ENCODE results near the gene OR51E2. TPM values are rescaled to one million over a fixed set of nuclear protein-coding genes. Genes with fewer than 3 reads are reported as not detected.

OR51E2 gene
- total RNA-seq, 1 donor from 2014 or later, result not detected

DNA sequence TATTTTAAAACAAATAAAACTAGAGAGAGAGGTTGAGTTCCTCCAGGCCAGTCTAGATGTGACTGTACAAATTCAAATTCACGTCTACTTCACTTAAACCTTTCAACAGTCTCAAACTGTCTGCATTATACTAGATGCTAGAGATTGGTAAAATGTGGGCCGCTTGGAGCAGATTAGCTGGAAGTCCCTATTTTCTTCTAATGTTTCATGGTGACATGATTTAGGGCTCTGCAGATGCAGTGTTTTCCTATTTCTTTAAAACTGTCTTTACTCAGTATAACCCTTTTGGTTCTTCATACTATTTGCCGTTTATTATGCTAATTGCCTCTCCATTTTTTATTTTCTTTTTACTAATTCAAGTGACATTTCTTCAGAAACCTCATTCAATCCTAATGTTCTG, 33.5 kb downstream of the OR51E2 start:
- intact Hi-C loops (cut with micrococcal nuclease), result no loop called here

GRCh38 chr11:4662876-4663275, 34.8 kb downstream of the OR51E2 start:
- intact Hi-C loops (cut with micrococcal nuclease), result no loop called here

DNA sequence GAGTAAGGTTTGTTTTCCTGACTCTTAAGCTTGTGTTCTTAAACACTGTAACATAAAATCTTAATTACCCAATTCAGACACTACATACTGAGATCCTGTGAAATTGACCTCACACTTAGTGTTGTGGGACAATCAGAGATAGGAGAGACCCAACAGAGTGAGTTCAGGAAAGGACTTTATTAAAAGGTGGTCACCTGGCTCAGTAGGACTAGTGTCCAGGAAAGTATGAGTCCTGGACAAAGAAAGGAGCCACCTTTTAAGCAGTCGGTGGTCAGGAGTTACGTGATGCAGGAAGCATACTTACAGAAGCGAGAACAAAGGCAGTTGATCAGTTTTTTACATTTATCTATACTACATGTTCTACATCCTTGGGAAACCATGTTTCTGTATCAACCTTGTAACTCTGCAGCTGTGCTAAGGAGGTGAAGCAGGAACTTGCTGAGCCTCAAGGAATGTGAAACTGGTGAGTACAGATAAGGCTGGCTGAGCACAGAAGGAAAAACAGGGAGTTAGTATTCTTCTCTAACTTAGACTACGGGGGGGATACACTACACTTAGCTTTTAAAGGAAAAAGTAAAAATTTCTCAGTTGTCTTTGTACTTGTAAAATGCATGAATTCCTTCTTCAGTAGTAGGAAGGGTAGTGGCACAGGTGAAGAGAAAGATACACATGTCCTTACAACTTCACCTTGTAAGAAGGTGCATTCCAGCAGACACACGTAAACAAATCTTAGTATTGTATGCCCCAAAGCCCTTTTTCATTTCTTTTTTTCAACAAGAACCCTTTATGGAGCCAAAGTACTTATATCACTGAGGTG, 38.8 kb downstream of the OR51E2 start:
- intact Hi-C loops (cut with micrococcal nuclease), result no loop called here

DNA sequence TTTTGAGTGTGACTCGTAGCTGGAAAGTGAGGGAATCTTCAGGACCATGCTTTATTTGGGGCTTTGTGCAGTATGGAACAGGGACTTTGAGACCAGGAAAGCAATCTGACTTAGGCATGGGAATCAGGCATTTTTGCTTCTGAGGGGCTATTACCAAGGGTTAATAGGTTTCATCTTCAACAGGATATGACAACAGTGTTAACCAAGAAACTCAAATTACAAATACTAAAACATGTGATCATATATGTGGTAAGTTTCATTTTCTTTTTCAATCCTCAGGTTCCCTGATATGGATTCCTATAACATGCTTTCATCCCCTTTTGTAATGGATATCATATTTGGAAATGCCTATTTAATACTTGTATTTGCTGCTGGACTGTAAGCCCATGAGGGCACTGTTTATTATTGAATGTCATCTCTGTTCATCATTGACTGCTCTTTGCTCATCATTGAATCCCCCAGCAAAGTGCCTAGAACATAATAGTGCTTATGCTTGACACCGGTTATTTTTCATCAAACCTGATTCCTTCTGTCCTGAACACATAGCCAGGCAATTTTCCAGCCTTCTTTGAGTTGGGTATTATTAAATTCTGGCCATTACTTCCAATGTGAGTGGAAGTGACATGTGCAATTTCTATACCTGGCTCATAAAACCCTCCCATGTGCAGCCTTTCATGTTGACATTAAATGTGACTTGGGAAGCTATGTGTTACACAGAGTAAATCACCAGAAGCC, 42.9 kb downstream of the OR51E2 start:
- intact Hi-C loops (cut with micrococcal nuclease), result no loop called here

DNA sequence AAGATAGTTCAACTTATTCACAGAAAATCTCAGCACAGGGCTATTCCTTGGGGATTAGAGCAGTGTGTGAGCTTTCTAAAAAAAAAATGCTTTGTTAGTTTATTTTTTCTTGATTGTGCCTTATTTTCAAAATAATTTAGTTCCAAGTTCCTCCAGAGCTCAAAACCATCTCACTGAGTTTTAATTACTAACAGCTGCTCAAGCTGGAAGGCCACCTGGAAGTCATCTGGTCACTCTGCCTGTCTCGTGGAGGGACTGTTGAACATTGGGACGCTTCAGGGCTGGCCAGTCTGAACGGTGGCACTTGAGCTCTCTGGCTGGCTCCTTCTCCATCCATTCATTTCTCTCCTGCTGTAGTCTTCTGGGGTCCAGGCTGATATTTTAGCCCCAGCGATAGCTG, 49.9 kb downstream of the OR51E2 start:
- intact Hi-C loops (cut with micrococcal nuclease), result no loop called here

- intact Hi-C loops (cut with micrococcal nuclease), result no loop called here
These were observed 51.7 kb downstream of the OR51E2 start for GRCh38 chr11:4645974-4646373.

DNA sequence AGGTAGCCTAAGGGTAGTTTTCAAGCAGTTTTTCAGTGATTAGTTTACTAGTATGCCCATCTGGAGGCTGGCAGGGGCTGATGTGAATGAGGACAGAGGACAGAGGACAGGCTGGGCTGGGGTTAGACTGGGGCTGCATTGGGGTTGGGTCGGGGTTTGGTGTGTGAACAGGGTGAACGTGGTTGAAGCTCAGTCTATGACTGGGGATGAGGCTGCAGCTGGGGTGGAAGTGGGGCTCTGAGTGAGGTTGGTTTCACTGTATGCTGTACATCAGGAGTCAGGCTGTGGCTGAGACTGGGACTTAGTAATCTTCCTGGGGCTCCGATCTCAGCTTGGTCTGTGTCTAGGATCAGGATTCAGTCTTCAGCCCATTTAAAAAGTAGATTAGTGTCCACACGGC, 53.4 kb downstream of the OR51E2 start:
- intact Hi-C loops (cut with micrococcal nuclease), result no loop called here

DNA sequence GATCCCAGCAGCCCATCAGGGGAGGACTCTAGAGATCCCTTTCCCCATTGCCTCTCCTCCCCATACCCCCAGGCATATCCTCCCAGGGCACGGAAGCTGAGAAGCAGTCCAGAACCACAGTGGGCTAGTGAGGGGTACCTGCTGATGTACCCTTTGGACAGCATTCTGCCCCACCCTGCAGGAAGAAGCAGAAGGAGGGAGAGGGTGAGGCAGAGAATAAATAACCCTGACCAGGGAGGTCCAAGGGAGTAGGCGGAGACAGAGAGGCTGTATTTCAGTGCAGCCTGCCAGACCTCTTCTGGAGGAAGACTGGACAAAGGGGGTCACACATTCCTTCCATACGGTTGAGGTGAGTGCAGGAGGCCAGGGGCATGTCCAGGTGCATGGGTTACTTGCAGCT, 54.0 kb downstream of the OR51E2 start, which contains the start of gene OR51E1:
TSS of gene OR51E1 (plus strand) at position 301 of the 400 bp plus-strand sequence. CDS start 8,545 bp downstream, outside the sequence.
- intact Hi-C loops (cut with micrococcal nuclease), result no loop called here

GRCh38 chr11:4643076-4643475, 54.6 kb downstream of the OR51E2 start:
- intact Hi-C loops (cut with micrococcal nuclease), result no loop called here

- intact Hi-C loops (cut with micrococcal nuclease), result no loop called here
These were observed 55.6 kb downstream of the OR51E2 start for GRCh38 chr11:4642043-4642442.

DNA sequence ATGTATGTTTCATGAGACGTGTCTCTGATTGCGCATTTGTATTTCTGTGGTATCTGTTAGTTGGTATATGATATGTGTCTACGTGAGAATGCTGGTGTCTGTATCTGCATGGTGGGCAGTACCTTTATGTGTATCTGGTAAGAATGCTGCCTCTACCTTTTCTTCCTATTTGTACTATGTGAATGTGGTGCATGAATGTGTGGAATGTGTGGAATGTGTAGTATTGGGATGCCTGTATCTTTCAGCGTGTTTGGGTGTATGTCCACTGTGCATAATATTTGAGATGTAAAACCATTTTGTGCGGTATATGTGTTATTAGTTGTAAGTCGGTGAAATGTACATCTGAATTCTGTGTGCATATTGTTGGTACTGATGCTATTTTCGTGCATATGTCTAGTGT, 56.2 kb downstream of the OR51E2 start:
- intact Hi-C loops (cut with micrococcal nuclease), result no loop called here

DNA sequence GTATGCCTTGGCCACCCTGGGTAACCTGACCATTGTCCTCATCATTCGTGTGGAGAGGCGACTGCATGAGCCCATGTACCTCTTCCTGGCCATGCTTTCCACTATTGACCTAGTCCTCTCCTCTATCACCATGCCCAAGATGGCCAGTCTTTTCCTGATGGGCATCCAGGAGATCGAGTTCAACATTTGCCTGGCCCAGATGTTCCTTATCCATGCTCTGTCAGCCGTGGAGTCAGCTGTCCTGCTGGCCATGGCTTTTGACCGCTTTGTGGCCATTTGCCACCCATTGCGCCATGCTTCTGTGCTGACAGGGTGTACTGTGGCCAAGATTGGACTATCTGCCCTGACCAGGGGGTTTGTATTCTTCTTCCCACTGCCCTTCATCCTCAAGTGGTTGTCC, 57.7 kb downstream of the OR51E2 start:
- intact Hi-C loops (cut with micrococcal nuclease), result loop anchor here (10.0 kb wide), 1 partner anchor 485 kb away; no protein-coding TSS in a partner anchor

GRCh38 chr11:4637662-4638047, 60.0 kb downstream of the OR51E2 start:
- intact Hi-C loops (cut with micrococcal nuclease), result loop anchor here (1.0 to 10.0 kb wide), 4 partner anchors 29 to 1171 kb away; partner anchors contain the start of genes OR52N2 and TRIM68

DNA sequence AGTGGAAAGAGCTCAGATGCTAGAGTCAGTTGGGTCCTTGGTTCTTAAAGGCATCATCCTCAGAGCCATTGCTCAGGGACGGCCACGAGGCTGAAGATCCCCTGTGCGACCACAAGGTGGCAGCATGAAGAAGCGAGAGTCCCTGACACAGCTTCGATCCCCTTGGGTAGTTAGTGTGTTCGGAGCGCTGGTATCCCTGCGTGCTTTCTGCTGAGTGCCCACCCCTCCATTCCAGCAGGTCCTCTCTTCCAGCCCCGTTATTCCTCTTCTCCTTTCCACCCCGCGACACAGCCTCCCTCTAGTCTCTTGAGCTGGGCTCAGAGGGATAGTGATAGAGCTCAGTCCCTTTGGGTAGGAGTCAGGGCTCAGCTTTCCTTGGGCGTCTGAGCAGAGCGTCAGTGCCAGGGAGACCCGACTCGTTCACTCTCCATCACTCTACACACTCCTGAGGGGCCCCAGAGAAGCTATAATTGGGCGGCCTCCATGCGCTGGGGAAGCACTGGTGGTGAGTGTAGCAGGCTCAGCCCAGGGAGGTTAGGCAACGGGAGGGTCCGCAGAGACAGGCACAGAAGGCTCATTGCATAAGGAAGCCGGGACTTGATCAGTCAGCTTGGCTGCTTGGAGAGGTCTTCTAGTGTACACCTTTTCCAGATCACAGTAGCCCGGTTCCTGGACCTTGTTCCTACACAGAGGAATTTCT, 60.5 kb downstream of the OR51E2 start, which contains the start of gene OR51D1:
TSS of gene OR51D1 (plus strand) at position 516 of the 700 bp plus-strand sequence. CDS start 2,314 bp downstream, outside the sequence.
- intact Hi-C loops (cut with micrococcal nuclease), result loop anchor here (1.0 to 10.0 kb wide), 4 partner anchors 28 to 1171 kb away; partner anchors contain the start of genes OR52N2 and TRIM68

GRCh38 chr11:4636136-4636535, 61.5 kb downstream of the OR51E2 start:
- intact Hi-C loops (cut with micrococcal nuclease), result loop anchor here (2.0 to 10.0 kb wide), 2 partner anchors 27 to 489 kb away; partner anchors contain the start of gene TRIM68

Other genes with a start within 250 kb of the OR51E2 start
- gene OR52K2, start 248.6 kb downstream of the OR51E2 start, total RNA-seq, result not detected in 2 replicates
- 0.05 TPM in 1 of 2 replicates, not detected in the other for gene OR52K1, start 215.2 kb downstream of the OR51E2 start, total RNA-seq
- gene OR52M1, start 152.7 kb downstream of the OR51E2 start, total RNA-seq, result not detected in 2 replicates
- gene OR52I2, start 116.1 kb downstream of the OR51E2 start, total RNA-seq, result not detected in 2 replicates
- gene OR52I1, start 103.8 kb downstream of the OR51E2 start, total RNA-seq, result 0.07 TPM in 1 of 2 replicates, not detected in the other
- 11.0 and 11.8 TPM in 2 replicates for gene TRIM68, start 89.6 kb downstream of the OR51E2 start, total RNA-seq
- gene OR51D1, start 60.4 kb downstream of the OR51E2 start, total RNA-seq, result not detected in 2 replicates
- not detected in 2 replicates for gene OR51E1, start 53.9 kb downstream of the OR51E2 start, total RNA-seq
- gene MMP26, start 6.9 kb upstream of the OR51E2 start, total RNA-seq, result not detected in 2 replicates
- gene OR51F1, start 72.1 kb upstream of the OR51E2 start, total RNA-seq, result not detected in 2 replicates
- gene OR52R1, start 106.5 kb upstream of the OR51E2 start, total RNA-seq, result not detected in 2 replicates
- gene OR51F2, start 123.5 kb upstream of the OR51E2 start, total RNA-seq, result not detected in 2 replicates
- gene OR51S1, start 151.4 kb upstream of the OR51E2 start, total RNA-seq, result not detected in 2 replicates
- not detected in 2 replicates for gene OR51T1, start 184.0 kb upstream of the OR51E2 start, total RNA-seq
- gene OR51A7, start 205.9 kb upstream of the OR51E2 start, total RNA-seq, result not detected in 2 replicates
- not detected in 2 replicates for gene OR51G2, start 221.5 kb upstream of the OR51E2 start, total RNA-seq
- gene OR51G1, start 226.5 kb upstream of the OR51E2 start, total RNA-seq, result not detected in 2 replicates
- not detected in 2 replicates for gene OR51A4, start 249.8 kb upstream of the OR51E2 start, total RNA-seq

Data from T-helper 1 cell treated with Interleukin-12 subunit alpha and Interleukin-12 subunit beta and Interleukin-4 antibody, amounts not matched to agents 30 ng/mL and 1 ng/mL, for 36 hours (primary cell).